ENCODE measurements around the gene GRK4. TPM values are rescaled to one million over a fixed set of nuclear protein-coding genes. Genes with fewer than 3 reads are reported as not detected.

GRK4 gene
- total RNA-seq, 4 donors from 2014 or later = 7.6 to 10.8 (median 9.1) TPM

GRCh38 chr4:3013839-3014350 lies 50.5 kb downstream of the GRK4 start:
- H3K4me1 ChIP-seq = no peaks in the 10 kb centered on the region
- intact Hi-C loops (cut with DNase I) = no loop called here
- no peak for DNase-seq
- WGBS, 2 donors = 86 to 88% methylated on average over 8 of the region's 8 CpGs
- no peaks in the 10 kb centered on the region for H3K36me3 ChIP-seq
- no peak overlapping the region for H3K27ac ChIP-seq
- H3K4me3 ChIP-seq (replicated peaks in 1 of 3) = no peak overlapping the region
- H3K9me3 ChIP-seq = no peaks in the 10 kb centered on the region
- no peaks in the 10 kb centered on the region for H3K27me3 ChIP-seq
- TF ChIP-seq POLR2A (IDR thresholded peaks at IDR 0.05) (no peak), CTCF (IDR thresholded peaks at IDR 0.05) (no peak)

- TF ChIP-seq POLR2A (IDR thresholded peaks at IDR 0.05) (no peak), CTCF (IDR thresholded peaks at IDR 0.05) (no peak)
- WGBS, 2 donors = 88 to 91% methylated on average over 4 of the region's 4 CpGs
- no peak overlapping the region for H3K27ac ChIP-seq
- no peaks in the 10 kb centered on the region for H3K36me3 ChIP-seq
- H3K27me3 ChIP-seq = no peaks in the 10 kb centered on the region
- no peaks in the 10 kb centered on the region for H3K9me3 ChIP-seq
- intact Hi-C loops (cut with DNase I) = no loop called here
- no peak for DNase-seq
- H3K4me3 ChIP-seq (replicated peaks in 1 of 3) = no peak overlapping the region
- no peaks in the 10 kb centered on the region for H3K4me1 ChIP-seq
These were observed 53.6 kb downstream of the GRK4 start for GRCh38 chr4:3016961-3017360.

- no peak overlapping the region for H3K4me3 ChIP-seq (replicated peaks in 1 of 3)
- no peaks in the 10 kb centered on the region for H3K36me3 ChIP-seq
- no peak for TF ChIP-seq CTCF (IDR thresholded peaks at IDR 0.05)
- TF ChIP-seq POLR2A (IDR thresholded peaks at IDR 0.05) = no peak
- H3K27me3 ChIP-seq = no peaks in the 10 kb centered on the region
- H3K9me3 ChIP-seq = no peaks in the 10 kb centered on the region
- H3K27ac ChIP-seq = no peak overlapping the region
- intact Hi-C loops (cut with DNase I) = no loop called here
- 87 to 92% methylated on average over 4 of the region's 4 CpGs for WGBS, 2 donors
- DNase-seq = no peak
- no peaks in the 10 kb centered on the region for H3K4me1 ChIP-seq
These were observed 54.1 kb downstream of the GRK4 start for GRCh38 chr4:3017504-3017903.

GRCh38 chr4:3019145-3019846 lies 55.9 kb downstream of the GRK4 start:
- TF ChIP-seq CTCF (IDR thresholded peaks at IDR 0.05) = no peak
- no peak for TF ChIP-seq POLR2A (IDR thresholded peaks at IDR 0.05)
- no peaks in the 10 kb centered on the region for H3K9me3 ChIP-seq
- WGBS, 2 donors = 91 to 93% methylated on average over 13 of the region's 13 CpGs
- no peaks in the 10 kb centered on the region for H3K4me1 ChIP-seq
- H3K4me3 ChIP-seq (replicated peaks in 1 of 3) = no peak overlapping the region
- intact Hi-C loops (cut with DNase I) = no loop called here
- DNase-seq = no peak
- H3K27ac ChIP-seq = no peak overlapping the region
- no peaks in the 10 kb centered on the region for H3K36me3 ChIP-seq
- no peaks in the 10 kb centered on the region for H3K27me3 ChIP-seq

- no peak for DNase-seq
- WGBS, 2 donors = 75 to 76% methylated on average over 6 of the region's 6 CpGs
These were observed 57.8 kb downstream of the GRK4 start for GRCh38 chr4:3021127-3021526.

More at GRCh38 chr4:3021127-3021526, 57.8 kb downstream of the GRK4 start:
- TF ChIP-seq CTCF (IDR thresholded peaks at IDR 0.05) (no peak), POLR2A (IDR thresholded peaks at IDR 0.05) (no peak)
- Histone ChIP-seq H3K4me3 (replicated peaks in 1 of 3) (no peak overlapping the region), H3K9me3 (no peaks in the 10 kb centered on the region), H3K4me1 (no peaks in the 10 kb centered on the region), H3K36me3 (no peaks in the 10 kb centered on the region), H3K27ac (no peak overlapping the region), H3K27me3 (no peaks in the 10 kb centered on the region)
- intact Hi-C loops (cut with DNase I) = no loop called here
